Osteocyte (in vitro differentiated cells): ENCODE measurements around the gene ADGRA3. TPM values are rescaled to one million over a fixed set of nuclear protein-coding genes. Genes with fewer than 3 reads are reported as not detected.
A peak's percentile ranks its signal among the peaks of the same experiment; 100 is the strongest.

Source experiments
- DNase-seq: peaks from one replicate; pipeline ENCODE4 v3.0.0; 2021; ENCODE audit warnings: mixed read lengths; ENCODE audit not compliant: unreplicated experiment; ENCODE audit errors: extremely low spot score
- H3K27ac Mint-ChIP-seq: one replicate; pipeline ENCODE4 v1.8.0; 2021; ENCODE audit warnings: mild to moderate bottlenecking, mixed read lengths; ENCODE audit not compliant: unreplicated experiment
- H3K27me3 Mint-ChIP-seq: one replicate; pipeline ENCODE4 v1.8.0; 2021; ENCODE audit warnings: mixed read lengths; ENCODE audit not compliant: unreplicated experiment
- H3K36me3 Mint-ChIP-seq: one replicate; pipeline ENCODE4 v1.8.0; 2021; ENCODE audit warnings: mixed read lengths; ENCODE audit not compliant: unreplicated experiment
- H3K4me1 Mint-ChIP-seq: one replicate; pipeline ENCODE4 v1.8.0; 2021; ENCODE audit warnings: mixed read lengths; ENCODE audit not compliant: unreplicated experiment
- H3K4me3 Mint-ChIP-seq: one replicate; pipeline ENCODE4 v1.8.0; 2021; ENCODE audit warnings: mild to moderate bottlenecking, moderate library complexity, mixed read lengths; ENCODE audit not compliant: unreplicated experiment
- H3K9me3 Mint-ChIP-seq: one replicate; pipeline ENCODE4 v1.8.0; 2021; ENCODE audit warnings: mixed read lengths; ENCODE audit not compliant: unreplicated experiment
- total RNA-seq: library from RNA; stranded (reverse); gene quantifications from 2 replicates; pipeline ENCODE4 v1.2.1, GENCODE V29; 2021
- TF ChIP-seq, protein P1 (sequence below): fragments of 200-600 bp; sonication (generic); IDR thresholded peaks from 2 replicates; pipeline ENCODE4 v1.5.0; 2021; ENCODE audit warnings: antibody characterized with exemption, mild to moderate bottlenecking, moderate library complexity

Gene ADGRA3
- total RNA-seq, 1 donor from 2014 or later: 32.2 TPM

DNA sequence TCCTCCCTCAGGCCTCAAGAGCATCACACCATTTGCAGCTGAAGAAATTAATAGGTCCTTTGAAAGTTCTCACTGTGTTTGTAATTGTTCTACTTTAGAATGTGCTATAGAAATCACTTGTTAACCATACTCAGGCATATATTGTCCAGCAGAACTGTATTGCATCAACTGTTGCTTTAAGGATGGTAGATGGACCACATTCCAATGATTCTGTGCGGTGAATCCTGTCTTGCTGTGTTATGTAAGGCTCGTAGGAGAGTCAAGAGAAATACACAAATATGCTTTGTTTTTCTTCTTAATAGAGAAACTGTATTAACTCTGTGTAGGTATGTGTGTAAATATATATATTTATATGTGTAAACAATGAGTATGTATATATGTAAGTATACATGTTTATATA, 6.3 kb upstream of the ADGRA3 start:
- Mint-ChIP-seq H3K9me3 (no peaks in the 10 kb centered on the region), H3K4me1 (no peaks in the 10 kb centered on the region), H3K27ac (no peak overlapping the region), H3K27me3 (peaks cover 2% of the 10 kb centered on the region), H3K4me3 (no peak overlapping the region), H3K36me3 (no peaks in the 10 kb centered on the region)
- TF ChIP-seq, protein P1, sequence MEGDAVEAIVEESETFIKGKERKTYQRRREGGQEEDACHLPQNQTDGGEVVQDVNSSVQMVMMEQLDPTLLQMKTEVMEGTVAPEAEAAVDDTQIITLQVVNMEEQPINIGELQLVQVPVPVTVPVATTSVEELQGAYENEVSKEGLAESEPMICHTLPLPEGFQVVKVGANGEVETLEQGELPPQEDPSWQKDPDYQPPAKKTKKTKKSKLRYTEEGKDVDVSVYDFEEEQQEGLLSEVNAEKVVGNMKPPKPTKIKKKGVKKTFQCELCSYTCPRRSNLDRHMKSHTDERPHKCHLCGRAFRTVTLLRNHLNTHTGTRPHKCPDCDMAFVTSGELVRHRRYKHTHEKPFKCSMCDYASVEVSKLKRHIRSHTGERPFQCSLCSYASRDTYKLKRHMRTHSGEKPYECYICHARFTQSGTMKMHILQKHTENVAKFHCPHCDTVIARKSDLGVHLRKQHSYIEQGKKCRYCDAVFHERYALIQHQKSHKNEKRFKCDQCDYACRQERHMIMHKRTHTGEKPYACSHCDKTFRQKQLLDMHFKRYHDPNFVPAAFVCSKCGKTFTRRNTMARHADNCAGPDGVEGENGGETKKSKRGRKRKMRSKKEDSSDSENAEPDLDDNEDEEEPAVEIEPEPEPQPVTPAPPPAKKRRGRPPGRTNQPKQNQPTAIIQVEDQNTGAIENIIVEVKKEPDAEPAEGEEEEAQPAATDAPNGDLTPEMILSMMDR: no peak
- DNase-seq: no peak

DNA sequence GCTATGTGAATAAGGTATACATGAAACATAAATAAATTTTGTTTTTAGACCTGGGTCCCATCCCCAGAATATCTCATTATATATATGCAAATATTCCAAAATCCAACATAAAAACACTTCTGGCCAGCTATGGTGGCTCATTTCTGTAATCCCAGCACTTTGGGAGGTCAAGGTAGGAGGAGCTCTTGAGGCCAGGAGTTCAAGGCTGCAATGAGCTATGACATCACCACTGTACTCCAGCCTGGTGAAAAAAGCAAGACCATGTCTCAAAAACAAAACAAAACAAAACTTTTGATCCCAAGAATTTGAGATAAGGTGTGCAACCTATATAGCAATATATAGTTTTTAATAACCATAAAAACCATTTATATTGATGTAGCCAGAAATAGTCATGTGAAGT, 5.4 kb upstream of the ADGRA3 start:
- Mint-ChIP-seq H3K27me3 (peaks cover 2% of the 10 kb centered on the region), H3K27ac (no peak overlapping the region), H3K9me3 (no peaks in the 10 kb centered on the region), H3K4me3 (no peak overlapping the region), H3K36me3 (no peaks in the 10 kb centered on the region), H3K4me1 (peaks cover 4% of the 10 kb centered on the region)
- no peak for DNase-seq
- TF ChIP-seq, protein P1: no peak

DNA sequence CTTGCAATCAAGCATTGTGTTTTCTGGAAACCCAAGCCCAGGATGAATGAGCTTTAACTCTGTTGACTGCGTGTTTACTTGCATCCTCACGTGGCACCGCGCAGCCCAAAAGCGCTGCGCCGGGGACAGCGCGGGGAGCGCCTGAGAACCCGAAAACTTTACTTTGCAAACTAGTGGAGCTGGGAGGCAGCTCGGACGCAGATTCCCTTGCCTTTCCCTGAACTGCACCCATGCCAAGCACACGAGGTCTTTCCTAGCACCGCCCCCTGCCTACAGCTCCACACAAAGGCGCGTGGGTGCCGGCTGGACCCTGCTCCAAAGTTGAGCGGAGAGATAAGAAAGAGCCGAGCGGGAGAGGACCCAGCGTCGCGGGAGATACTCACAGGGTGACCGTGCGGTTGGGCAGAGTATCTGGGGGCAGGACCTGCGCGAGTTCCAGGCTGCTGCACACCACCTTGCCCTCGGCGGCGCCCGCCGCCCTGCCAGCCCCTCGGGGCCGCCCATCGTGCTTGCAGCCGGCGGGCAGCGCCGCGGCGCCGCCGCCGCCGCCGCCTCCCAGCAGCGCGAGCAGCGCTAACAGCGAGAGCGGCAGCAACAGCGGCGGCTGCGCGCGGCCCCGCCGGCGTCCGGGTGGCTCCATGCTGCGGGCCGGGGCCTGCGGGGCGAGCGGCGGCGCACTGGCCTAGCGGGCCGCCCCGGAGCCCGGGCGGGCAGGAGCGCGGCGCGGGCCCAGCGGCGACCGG, 550 bp downstream of the ADGRA3 start:
- no peaks in the 10 kb centered on the region for H3K36me3 Mint-ChIP-seq
- peak; percentile 85 for DNase-seq
- H3K27me3 Mint-ChIP-seq: no peaks in the 10 kb centered on the region
- H3K4me3 Mint-ChIP-seq: peak overlapping the region; percentile 96
- no peaks in the 10 kb centered on the region for H3K9me3 Mint-ChIP-seq
- peak overlapping the region; percentile 92 for H3K27ac Mint-ChIP-seq
- peaks cover 25% of the 10 kb centered on the region for H3K4me1 Mint-ChIP-seq
- TF ChIP-seq, protein P1: no peak

DNA sequence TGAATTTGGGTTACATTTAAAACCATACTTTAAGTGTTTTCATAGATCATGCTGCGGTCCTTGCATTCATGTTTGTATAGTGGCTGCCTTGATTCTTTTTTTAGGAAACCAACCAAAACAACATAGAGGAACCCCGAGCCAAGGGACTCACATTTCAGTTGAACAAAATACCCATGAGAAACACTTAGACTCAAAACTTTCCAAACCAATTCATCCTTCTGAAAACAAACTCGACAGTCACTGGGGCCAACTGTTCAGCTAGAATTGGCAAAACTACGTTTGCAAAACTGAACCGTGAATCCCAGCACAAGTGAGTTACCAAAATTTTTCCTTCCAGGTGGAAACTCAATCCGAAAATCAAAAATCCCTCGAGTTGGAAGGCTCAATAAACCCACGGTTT, 1.4 kb downstream of the ADGRA3 start:
- no peaks in the 10 kb centered on the region for H3K36me3 Mint-ChIP-seq
- no peaks in the 10 kb centered on the region for H3K9me3 Mint-ChIP-seq
- H3K4me1 Mint-ChIP-seq: peaks cover 25% of the 10 kb centered on the region
- peak overlapping the region; percentile 96 for H3K4me3 Mint-ChIP-seq
- no peaks in the 10 kb centered on the region for H3K27me3 Mint-ChIP-seq
- DNase-seq: no peak
- peak overlapping the region; percentile 92 for H3K27ac Mint-ChIP-seq
- TF ChIP-seq, protein P1: no peak

DNA sequence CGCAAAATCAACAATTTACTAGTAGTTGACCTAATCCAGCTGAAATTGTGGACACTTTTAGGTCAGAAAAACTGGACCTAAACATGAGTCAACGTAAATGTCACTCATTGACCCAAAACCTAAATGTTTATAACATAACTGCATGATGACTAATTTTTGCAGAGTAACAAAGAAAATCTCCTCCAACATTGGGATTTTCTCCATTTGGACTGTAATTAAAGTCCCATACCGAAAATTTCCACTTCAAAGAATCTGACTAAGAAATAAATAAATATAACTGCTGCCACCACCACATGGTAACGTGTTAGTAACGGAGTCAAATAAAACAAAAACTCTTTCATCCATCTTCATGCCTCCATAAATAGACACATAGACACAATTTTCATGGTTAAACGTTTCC, 1.9 kb downstream of the ADGRA3 start:
- Mint-ChIP-seq H3K36me3 (no peaks in the 10 kb centered on the region), H3K4me3 (peak overlapping the region; percentile 96)
- DNase-seq: no peak

More for the DNA sequence above, 1.9 kb downstream of the ADGRA3 start:
- Mint-ChIP-seq H3K4me1 (peaks cover 25% of the 10 kb centered on the region), H3K27ac (peak overlapping the region; percentile 92), H3K27me3 (no peaks in the 10 kb centered on the region), H3K9me3 (no peaks in the 10 kb centered on the region)
- TF ChIP-seq, protein P1: no peak
